H1 (cell line): ENCODE data around the gene NRP2. TPM values are rescaled to one million over a fixed set of nuclear protein-coding genes. Genes with fewer than 3 reads are reported as not detected.

ENCODE experiments used
- CBX8 ChIP-seq: fragments of 300-800, 300-1000 bp; sonication (generic); IDR thresholded peaks from 2 replicates; pipeline ENCODE4 v1.7.1; 2016; ENCODE audit warnings: low read depth, low read length, borderline replicate concordance
- CHD7 ChIP-seq: fragments of 300-600 bp; sonication (generic); IDR thresholded peaks from 2 replicates; pipeline ENCODE4 v1.7.1; 2012; ENCODE audit warnings: low read length, moderate library complexity, mild to moderate bottlenecking, inconsistent platforms; ENCODE audit not compliant: insufficient replicate concordance
- FOSL1 ChIP-seq: IDR thresholded peaks from 2 replicates; pipeline ENCODE4 v1.6.1; 2011; ENCODE audit warnings: mild to moderate bottlenecking, low read depth, low read length, moderate library complexity; ENCODE audit not compliant: insufficient read depth
- GTF2F1 ChIP-seq: IDR thresholded peaks from 2 replicates; pipeline ENCODE4 v1.6.1; 2012; ENCODE audit warnings: low read depth, low read length, improper control_type of control experiment, borderline replicate concordance
- KDM1A ChIP-seq: fragments of 200-600, 300-600 bp; sonication (generic); IDR thresholded peaks from 2 replicates; pipeline ENCODE4 v1.7.1; 2016; ENCODE audit warnings: mild to moderate bottlenecking, low read length, borderline replicate concordance
- MAX ChIP-seq: IDR thresholded peaks from 2 replicates; pipeline ENCODE4 v1.6.1; 2012; ENCODE audit warnings: inconsistent platforms
- RAD21 ChIP-seq, 2 experiments: IDR thresholded peaks in 1 of 2; conservative IDR thresholded peaks in 1 of 2; 2 replicates each; pipeline ENCODE4 v1.6.1; 2011; ENCODE audit warnings: low read depth in 2 of 2, low read length in 2 of 2, improper control_type of control experiment in 1 of 2, inconsistent platforms in 1 of 2, mild to moderate bottlenecking in 1 of 2, moderate library complexity in 1 of 2
- SAP30 ChIP-seq: fragments of 300-600 bp; sonication (generic); IDR thresholded peaks from 2 replicates; pipeline ENCODE4 v1.7.1; 2012; ENCODE audit warnings: low read length, moderate library complexity, mild to moderate bottlenecking, inconsistent platforms; ENCODE audit not compliant: insufficient read depth, insufficient replicate concordance
- ZNF274 ChIP-seq: IDR thresholded peaks from 2 replicates; pipeline ENCODE4 v1.7.0; 2012; ENCODE audit warnings: low read length, borderline replicate concordance; ENCODE audit errors: extremely low read depth
- polyA plus RNA-seq, 7 experiments: library from polyadenylated mRNA; depleted of rRNA in 3 of 7; stranded (reverse) in 5 of 7; unstranded in 2 of 7; fragments of >200 nt in 5 of 7; fragments of 200-250 nt in 2 of 7; gene quantifications; 1 replicate in 5 of 7; 2 replicates in 1 of 7; 4 replicates in 1 of 7; pipeline versions ENCODE4 v1.2.1 to v1.2.3, GENCODE V29; 2011 to 2013; ENCODE audit warnings: missing spikeins in 2 of 7, mixed read lengths in 2 of 7
- total RNA-seq: library from RNA; stranded (reverse); fragmentation: NEBNext Ultra II Directional; extraction: Animal tissue kit (Norgen Biotek cat#: 25700); gene quantifications from 2 replicates; pipeline ENCODE4 v1.2.1, GENCODE V29; 2021

The NRP2 gene
- total and polyA plus RNA-seq, 2 of the 8 experiments (the other 6 are each of a cell fraction or from before 2014, with no cell fraction given) = 32.0 to 37.8 TPM

GRCh38 chr2:205845446-205845845 is 163.1 kb downstream of the NRP2 start (continued):
- TF ChIP-seq CHD7 = no peak
- TF ChIP-seq KDM1A = no peak
- no peak for TF ChIP-seq RAD21 (IDR thresholded peaks at IDR 0.05 in 1 of 2, conservative IDR thresholded peaks at IDR 0.05 in 1 of 2; ENCODE audit: low read depth in 2 of 2, low read length in 2 of 2)
- TF ChIP-seq SAP30 = no peak
- TF ChIP-seq MAX = no peak
- no peak for TF ChIP-seq FOSL1
- TF ChIP-seq GTF2F1 = no peak
- no peak for TF ChIP-seq CBX8
- no peak for TF ChIP-seq ZNF274
- TF ChIP-seq, all 59 proteins: peak for 0
